ENCODE results near the gene SH2D1A.
A peak's percentile ranks its signal among the peaks of the same experiment; 100 is the strongest.
"Not testable (repeated sequence)": the region's sequence is repeated elsewhere in the genome, so short reads cannot be mapped to it uniquely, and the experiment has no call there.

SH2D1A gene

DNA sequence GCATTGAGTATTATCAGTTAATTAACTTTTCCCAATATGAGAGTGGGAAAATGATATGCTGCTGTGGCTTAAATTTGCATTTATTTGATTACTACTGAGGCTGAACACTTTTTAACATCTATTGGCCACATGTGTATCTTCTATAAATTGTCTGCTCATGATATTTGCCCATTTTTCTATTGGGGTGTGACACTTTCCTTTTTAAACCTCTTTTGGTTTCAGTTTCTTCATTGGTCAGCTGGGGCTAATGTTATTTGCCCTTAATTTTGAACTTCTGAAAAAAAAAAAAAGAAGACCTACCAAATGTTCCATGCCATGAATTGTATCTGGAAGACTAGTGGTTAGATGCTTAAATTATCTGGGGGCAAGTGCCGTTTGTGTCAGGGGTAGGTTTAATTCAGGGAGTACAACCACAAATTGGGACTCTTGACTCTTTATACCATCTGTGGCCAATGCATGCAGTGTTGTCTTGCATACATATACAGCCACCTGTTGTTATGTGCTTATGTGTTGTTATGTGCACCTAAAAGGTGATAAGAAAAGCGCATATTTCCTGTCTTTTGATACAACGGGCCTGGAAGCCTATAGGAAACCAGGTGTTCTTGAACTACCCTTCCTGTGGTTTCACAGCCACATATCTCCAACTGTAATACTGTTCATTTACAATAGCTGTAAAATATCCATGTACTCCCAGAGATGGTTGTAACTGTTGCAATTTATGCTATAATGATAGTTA lies 49.0 kb downstream of the SH2D1A start:
- no peak overlapping the region for H3K4me3 ChIP-seq (ENCODE audit: low read length)
- no peak overlapping the region for H3K9ac ChIP-seq (ENCODE audit: low read depth, low read length)
- H3K27me3 ChIP-seq (ENCODE audit: insufficient read depth, low read length): no peaks in the 10 kb centered on the region
- H3K36me3 ChIP-seq (ENCODE audit: insufficient read depth, low read length): no peaks in the 10 kb centered on the region
- H3K27ac ChIP-seq (ENCODE audit: low read depth, low read length): no peak overlapping the region
- H3K4me1 ChIP-seq (ENCODE audit: insufficient read depth, low read length): no peaks in the 10 kb centered on the region
- H3K9me3 ChIP-seq (ENCODE audit: insufficient read depth, low read depth, low read length): no peaks in the 10 kb centered on the region
- 87% methylated on average over 3 of the region's 3 CpGs for WGBS

DNA sequence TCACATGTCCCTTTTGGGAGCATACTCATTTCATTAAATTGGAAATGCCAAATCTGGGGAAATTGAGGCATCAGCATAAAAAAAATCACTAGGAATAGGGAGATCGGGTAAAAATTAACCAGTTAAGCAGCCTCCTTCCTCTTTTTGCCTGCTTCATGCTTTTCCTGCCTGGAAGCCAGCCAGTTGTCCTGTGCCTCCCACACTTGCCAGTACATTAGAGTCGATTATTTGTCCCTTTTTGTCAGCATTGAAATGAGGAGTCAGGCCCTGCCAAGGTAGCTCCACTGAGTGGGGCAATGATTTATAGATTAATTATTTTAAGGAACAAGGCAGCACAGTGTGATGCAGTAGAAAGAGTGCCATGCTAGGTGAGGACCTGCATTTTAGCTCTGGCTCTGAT lies 55.3 kb downstream of the SH2D1A start:
- Histone ChIP-seq H3K27ac (ENCODE audit: low read depth, low read length) (no peak overlapping the region), H3K4me1 (ENCODE audit: insufficient read depth, low read length) (no peaks in the 10 kb centered on the region), H3K36me3 (ENCODE audit: insufficient read depth, low read length) (no peaks in the 10 kb centered on the region), H3K9ac (ENCODE audit: low read depth, low read length) (no peak overlapping the region), H3K4me3 (ENCODE audit: low read length) (no peak overlapping the region), H3K27me3 (ENCODE audit: insufficient read depth, low read length) (no peaks in the 10 kb centered on the region), H3K9me3 (ENCODE audit: insufficient read depth, low read depth, low read length) (no peaks in the 10 kb centered on the region)
- WGBS: 92% methylated on average over 2 of the region's 2 CpGs

DNA sequence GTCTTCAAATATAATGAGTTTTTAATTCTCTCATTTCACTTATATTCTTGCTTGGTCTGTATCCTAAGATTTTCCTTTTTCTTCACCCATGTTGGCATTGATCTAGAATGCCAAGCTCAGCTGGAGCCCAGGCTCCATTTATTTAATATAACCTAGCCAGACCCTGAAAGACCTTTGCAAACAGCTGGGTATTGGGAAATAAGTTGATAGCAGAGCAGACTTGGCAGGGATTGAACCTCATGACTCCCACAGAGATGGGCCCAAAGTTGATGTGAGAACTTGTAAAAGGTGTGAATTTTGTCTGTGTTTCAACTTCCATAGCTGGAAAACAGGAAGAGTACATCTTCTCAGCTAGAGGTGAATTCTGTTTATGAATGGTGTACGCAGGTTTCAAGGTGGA lies 59.5 kb downstream of the SH2D1A start:
- no peak overlapping the region for H3K9ac ChIP-seq (ENCODE audit: low read depth, low read length)
- WGBS: 100% methylated on average over 1 of the region's 1 CpG
- H3K27ac ChIP-seq (ENCODE audit: low read depth, low read length): no peak overlapping the region
- no peaks in the 10 kb centered on the region for H3K4me1 ChIP-seq (ENCODE audit: insufficient read depth, low read length)
- H3K27me3 ChIP-seq (ENCODE audit: insufficient read depth, low read length): no peaks in the 10 kb centered on the region
- H3K36me3 ChIP-seq (ENCODE audit: insufficient read depth, low read length): no peaks in the 10 kb centered on the region
- no peaks in the 10 kb centered on the region for H3K9me3 ChIP-seq (ENCODE audit: insufficient read depth, low read depth, low read length)
- no peak overlapping the region for H3K4me3 ChIP-seq (ENCODE audit: low read length)

DNA sequence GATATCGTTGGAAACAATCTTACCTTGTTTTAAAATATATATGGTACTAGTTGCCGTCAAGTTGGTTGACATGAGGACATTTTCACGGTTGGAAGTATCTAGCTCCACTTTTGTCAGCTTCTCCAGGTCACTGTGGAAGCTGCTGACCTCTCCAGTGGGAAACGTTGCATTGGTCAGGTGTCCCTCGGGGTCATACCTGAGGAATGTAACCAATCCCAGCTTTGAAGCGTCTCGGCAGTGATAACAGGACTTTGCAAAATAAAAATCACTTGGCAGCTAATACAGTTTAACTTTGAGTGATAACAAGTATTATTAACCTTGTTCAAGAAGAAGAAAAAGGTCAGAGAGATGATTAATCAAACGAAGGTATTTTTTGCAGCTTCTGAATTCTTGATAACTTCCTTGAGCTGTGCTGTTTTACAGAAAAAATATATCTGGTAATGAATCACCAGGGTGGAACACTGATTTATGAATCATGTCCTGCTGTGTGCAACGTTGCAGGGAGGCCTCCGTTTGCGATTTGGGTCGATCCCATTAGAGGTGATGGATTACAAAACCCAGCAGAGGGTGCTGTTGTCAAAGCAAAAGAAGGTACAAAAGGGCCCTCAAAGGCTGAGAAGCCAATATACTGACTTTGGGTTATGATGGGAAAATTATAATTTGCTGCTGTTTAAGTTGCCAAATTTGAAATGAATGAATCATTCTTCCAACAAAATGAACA lies 60.1 kb downstream of the SH2D1A start:
- Histone ChIP-seq H3K4me1 (ENCODE audit: insufficient read depth, low read length) (no peaks in the 10 kb centered on the region), H3K4me3 (ENCODE audit: low read length) (no peak overlapping the region), H3K36me3 (ENCODE audit: insufficient read depth, low read length) (no peaks in the 10 kb centered on the region), H3K9me3 (ENCODE audit: insufficient read depth, low read depth, low read length) (no peaks in the 10 kb centered on the region), H3K9ac (ENCODE audit: low read depth, low read length) (no peak overlapping the region), H3K27me3 (ENCODE audit: insufficient read depth, low read length) (no peaks in the 10 kb centered on the region), H3K27ac (ENCODE audit: low read depth, low read length) (no peak overlapping the region)
- WGBS: 45% methylated on average over 12 of the region's 12 CpGs

DNA sequence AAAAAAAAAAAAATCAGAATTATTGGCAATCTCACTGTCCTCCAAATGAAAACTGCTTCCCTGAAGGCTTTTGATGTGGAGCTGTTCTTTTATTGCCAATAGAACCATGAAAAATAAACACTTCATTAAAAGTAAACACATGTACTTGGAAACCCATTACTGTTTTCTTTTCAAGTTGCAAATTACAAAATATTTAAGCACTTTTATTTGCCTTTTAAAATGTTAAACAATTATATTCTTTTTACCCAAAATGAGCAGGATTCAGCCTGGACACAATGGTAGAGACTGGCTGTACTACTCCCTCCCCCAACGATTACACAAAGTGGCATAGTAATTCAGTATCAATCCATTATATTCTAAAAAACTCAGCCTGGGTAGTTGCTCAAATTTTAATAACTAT lies 60.9 kb downstream of the SH2D1A start:
- Histone ChIP-seq H3K27me3 (ENCODE audit: insufficient read depth, low read length) (no peaks in the 10 kb centered on the region), H3K9me3 (ENCODE audit: insufficient read depth, low read depth, low read length) (no peaks in the 10 kb centered on the region), H3K27ac (ENCODE audit: low read depth, low read length) (no peak overlapping the region), H3K36me3 (ENCODE audit: insufficient read depth, low read length) (no peaks in the 10 kb centered on the region), H3K9ac (ENCODE audit: low read depth, low read length) (no peak overlapping the region), H3K4me3 (ENCODE audit: low read length) (no peak overlapping the region), H3K4me1 (ENCODE audit: insufficient read depth, low read length) (no peaks in the 10 kb centered on the region)
- WGBS: 82% methylated on average over 1 of the region's 1 CpG

DNA sequence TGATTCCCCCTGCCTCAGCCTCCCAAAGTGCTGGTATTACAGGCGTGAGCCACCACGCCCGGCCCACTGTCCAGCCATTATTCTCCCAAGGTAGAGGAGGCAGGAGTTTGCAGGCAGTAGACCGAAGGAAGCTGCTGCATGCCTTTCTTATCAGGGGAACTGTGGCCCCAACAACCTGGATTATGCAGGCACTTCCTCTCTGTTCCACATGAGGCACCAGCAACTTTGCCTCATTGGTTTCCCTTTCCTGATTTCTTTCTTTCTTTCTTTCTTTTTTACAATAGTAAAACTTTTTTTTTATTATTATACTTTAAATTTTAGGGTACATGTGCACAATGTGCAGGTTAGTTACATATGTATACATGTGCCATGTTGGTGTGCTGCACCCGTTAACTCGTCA lies 62.0 kb downstream of the SH2D1A start:
- not testable (repeated sequence) for H3K27me3 ChIP-seq (ENCODE audit: insufficient read depth, low read length); H3K4me3 ChIP-seq (ENCODE audit: low read length); H3K9me3 ChIP-seq (ENCODE audit: insufficient read depth, low read depth, low read length); H3K9ac ChIP-seq (ENCODE audit: low read depth, low read length); H3K27ac ChIP-seq (ENCODE audit: low read depth, low read length); H3K36me3 ChIP-seq (ENCODE audit: insufficient read depth, low read length); H3K4me1 ChIP-seq (ENCODE audit: insufficient read depth, low read length)
- 97% methylated on average over 4 of the region's 6 CpGs for WGBS

DNA sequence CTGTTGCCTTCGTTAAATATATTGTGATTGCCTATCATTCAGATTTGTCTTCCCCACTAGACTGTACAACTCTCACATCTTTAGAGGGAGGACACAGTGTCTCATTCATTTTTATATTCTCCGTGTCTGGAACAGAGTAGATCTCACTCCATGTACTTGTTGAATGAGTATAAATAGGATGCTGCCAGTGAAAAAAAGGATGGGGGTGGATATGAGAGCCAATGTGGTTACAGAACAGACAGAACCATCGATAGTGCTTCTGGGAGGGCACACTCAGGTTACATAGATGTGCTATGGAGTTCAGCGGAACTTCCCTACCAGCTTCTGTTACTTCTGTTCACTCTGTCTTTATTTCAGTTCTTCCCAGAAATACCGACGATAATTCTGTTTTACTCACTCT lies 66.9 kb downstream of the SH2D1A start:
- H3K4me3 ChIP-seq (ENCODE audit: low read length): no peak overlapping the region
- H3K36me3 ChIP-seq (ENCODE audit: insufficient read depth, low read length): no peaks in the 10 kb centered on the region
- H3K27me3 ChIP-seq (ENCODE audit: insufficient read depth, low read length): no peaks in the 10 kb centered on the region
- no peaks in the 10 kb centered on the region for H3K4me1 ChIP-seq (ENCODE audit: insufficient read depth, low read length)
- 97% methylated on average over 5 of the region's 6 CpGs for WGBS
- H3K27ac ChIP-seq (ENCODE audit: low read depth, low read length): no peak overlapping the region
- no peaks in the 10 kb centered on the region for H3K9me3 ChIP-seq (ENCODE audit: insufficient read depth, low read depth, low read length)
- no peak overlapping the region for H3K9ac ChIP-seq (ENCODE audit: low read depth, low read length)

DNA sequence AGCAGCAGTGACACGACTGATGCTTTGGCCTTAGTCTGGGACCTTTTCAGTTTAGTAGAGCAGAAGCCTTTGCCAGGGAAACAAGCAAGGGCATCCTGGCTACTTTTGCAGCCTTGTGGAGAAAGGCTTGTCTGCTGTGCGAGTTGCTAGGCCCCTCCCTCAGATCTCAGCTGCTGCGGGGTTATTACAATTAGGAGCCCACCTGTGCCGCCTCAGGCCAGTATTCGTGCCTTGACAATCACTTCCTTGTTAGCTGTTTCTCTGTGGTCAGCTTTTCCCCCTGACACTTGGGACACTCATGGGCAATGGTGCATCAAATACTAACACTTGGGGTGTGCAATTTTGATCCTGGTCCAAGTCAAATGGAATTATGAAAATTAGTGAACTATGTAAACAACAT lies 67.9 kb downstream of the SH2D1A start:
- no peaks in the 10 kb centered on the region for H3K36me3 ChIP-seq (ENCODE audit: insufficient read depth, low read length)
- WGBS: 85% methylated on average over 5 of the region's 5 CpGs
- H3K9me3 ChIP-seq (ENCODE audit: insufficient read depth, low read depth, low read length): no peaks in the 10 kb centered on the region
- H3K9ac ChIP-seq (ENCODE audit: low read depth, low read length): no peak overlapping the region
- no peaks in the 10 kb centered on the region for H3K4me1 ChIP-seq (ENCODE audit: insufficient read depth, low read length)
- H3K27me3 ChIP-seq (ENCODE audit: insufficient read depth, low read length): no peaks in the 10 kb centered on the region
- H3K4me3 ChIP-seq (ENCODE audit: low read length): no peak overlapping the region
- H3K27ac ChIP-seq (ENCODE audit: low read depth, low read length): no peak overlapping the region

DNA sequence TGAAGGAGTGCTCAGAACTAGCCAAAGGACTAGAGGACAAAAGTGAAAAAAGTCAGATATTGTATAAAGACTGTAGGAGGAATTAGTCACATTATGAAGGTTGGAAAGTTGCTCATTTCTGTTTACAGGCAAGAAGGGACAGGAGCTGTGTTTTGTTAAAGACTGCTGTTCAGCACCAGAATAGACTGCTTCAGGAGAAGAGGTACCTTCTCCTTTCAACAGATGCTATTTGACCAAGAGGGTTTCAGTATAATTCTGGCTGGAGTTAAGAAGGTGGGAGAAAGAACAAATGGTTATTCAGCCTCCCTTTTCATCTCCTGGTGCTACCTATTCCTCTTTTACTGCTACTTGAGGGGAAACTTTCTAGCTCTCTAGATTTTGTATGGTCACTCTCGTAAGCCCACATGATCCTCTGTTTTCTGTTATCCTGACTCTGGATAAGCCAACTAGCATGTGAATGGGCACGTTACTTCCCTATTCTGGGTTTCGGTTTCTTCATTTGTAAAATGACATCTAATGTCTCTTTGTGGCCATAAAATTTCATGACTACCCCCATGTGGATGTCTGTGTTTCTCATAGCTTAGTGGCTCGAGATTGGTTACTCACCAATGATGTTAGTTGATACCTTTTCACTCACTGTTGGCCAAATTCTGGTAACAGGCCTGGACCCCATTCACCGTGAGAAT lies 68.9 kb downstream of the SH2D1A start:
- no peaks in the 10 kb centered on the region for H3K9me3 ChIP-seq (ENCODE audit: insufficient read depth, low read depth, low read length)
- H3K27me3 ChIP-seq (ENCODE audit: insufficient read depth, low read length): no peaks in the 10 kb centered on the region
- H3K36me3 ChIP-seq (ENCODE audit: insufficient read depth, low read length): no peaks in the 10 kb centered on the region
- WGBS: 95% methylated on average over 5 of the region's 5 CpGs
- 0 out of 2 replicates have a peak, but pooled peaks cover 4% of the 10 kb centered on the region for H3K4me1 ChIP-seq (ENCODE audit: insufficient read depth, low read length)
- no peak overlapping the region for H3K4me3 ChIP-seq (ENCODE audit: low read length)
- H3K9ac ChIP-seq (ENCODE audit: low read depth, low read length): no peak overlapping the region
- H3K27ac ChIP-seq (ENCODE audit: low read depth, low read length): no peak overlapping the region

DNA sequence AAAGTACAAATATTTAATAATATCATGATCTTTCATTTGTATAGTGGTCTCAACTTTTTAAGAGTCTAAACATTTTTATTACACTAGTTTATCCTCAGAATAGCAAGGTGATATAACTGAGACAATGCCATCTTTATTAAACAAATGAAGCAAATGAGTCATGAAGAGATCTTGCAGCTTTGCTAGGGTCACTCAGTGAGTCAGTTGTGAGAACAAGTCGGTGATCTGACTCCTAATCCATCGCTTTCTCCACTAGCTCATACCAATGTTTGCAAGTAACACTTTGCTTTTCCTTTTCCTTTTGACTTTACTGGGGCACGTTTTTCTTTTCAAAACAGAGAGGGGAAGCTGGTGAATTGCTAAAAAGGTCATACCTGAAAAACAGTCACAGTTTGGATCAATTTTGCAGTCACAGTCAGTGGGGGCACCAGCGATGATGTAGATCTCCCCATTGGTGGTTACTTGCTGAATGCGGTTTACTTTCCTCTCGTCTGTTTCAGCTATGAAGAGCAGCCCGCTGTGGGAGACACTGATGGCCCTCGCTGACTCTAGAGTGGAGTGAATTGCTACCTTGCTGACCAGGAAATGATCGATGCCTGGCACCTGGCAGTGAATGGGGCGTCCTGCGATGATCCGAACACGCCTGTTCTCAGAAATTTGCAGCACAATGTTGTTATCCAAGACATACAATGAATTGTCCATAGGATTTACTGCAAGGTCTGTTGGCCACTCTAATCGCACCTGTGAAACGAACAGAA lies 75.7 kb downstream of the SH2D1A start:
- H3K27ac ChIP-seq (ENCODE audit: low read depth, low read length): peak overlapping the region; percentile 29; the same call in 1 of the 2 replicates
- H3K4me1 ChIP-seq (ENCODE audit: insufficient read depth, low read length): peaks cover 16% of the 10 kb centered on the region; the same call in 1 of the 2 replicates
- WGBS: 47% methylated on average over 13 of the region's 15 CpGs
- no peaks in the 10 kb centered on the region for H3K27me3 ChIP-seq (ENCODE audit: insufficient read depth, low read length)
- H3K9me3 ChIP-seq (ENCODE audit: insufficient read depth, low read depth, low read length): no peaks in the 10 kb centered on the region
- no peaks in the 10 kb centered on the region for H3K36me3 ChIP-seq (ENCODE audit: insufficient read depth, low read length)
- H3K9ac ChIP-seq (ENCODE audit: low read depth, low read length): no peak overlapping the region
- H3K4me3 ChIP-seq (ENCODE audit: low read length): no peak overlapping the region
